ENCODE data around the gene DCDC2B. TPM values are rescaled to one million over a fixed set of nuclear protein-coding genes. Genes with fewer than 3 reads are reported as not detected.
A peak's percentile ranks its signal among the peaks of the same experiment; 100 is the strongest.

DCDC2B gene
- total and polyA plus RNA-seq, 10 of the 15 experiments (the other 5 are each of a cell fraction or from before 2014, with no cell fraction given), result 0.12 to 0.21 (median 0.15) TPM; not detected in 7

DNA sequence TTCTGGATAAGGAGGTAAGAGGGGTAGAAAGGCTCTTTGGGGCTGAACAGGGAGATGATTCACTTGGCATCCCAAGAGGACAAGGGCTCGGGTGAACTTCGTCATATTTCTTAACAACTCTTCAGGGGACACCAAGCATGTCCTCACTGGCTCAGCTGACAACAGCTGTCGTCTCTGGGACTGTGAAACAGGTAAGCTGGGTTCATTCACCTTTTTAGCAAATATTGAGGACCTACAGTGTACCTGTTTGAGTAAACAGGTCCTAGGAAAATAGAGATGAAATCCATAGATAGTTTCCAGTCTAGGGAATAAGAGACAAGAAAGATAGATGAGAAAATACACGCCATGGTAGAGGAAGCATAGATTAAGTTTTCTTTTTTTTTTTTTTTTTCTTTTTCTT is 15.4 kb downstream of the DCDC2B start:
- RAD21 ChIA-PET (ENCODE audit: unreplicated experiment), result interaction anchor here (1.1 to 1.4 kb wide), 3 partner anchors 72 to 170 kb away, joined by 5 to 7 read pairs (median 6); partner anchors contain the start of gene BSDC1
- peaks cover 12% of the 10 kb centered on the region for H3K4me1 ChIP-seq (ENCODE audit: control insufficient read depth, insufficient read depth, low read length)
- H3K9me3 ChIP-seq (replicated peaks; ENCODE audit: control insufficient read depth, insufficient read depth, low read length), result no peaks in the 10 kb centered on the region
- H3K27ac ChIP-seq (ENCODE audit: control insufficient read depth, insufficient read depth), result 0 out of 2 replicates have a peak overlapping the region, but pooled peaks have one; percentile 15
- H3K9ac ChIP-seq (ENCODE audit: control insufficient read depth, insufficient read depth, low read length), result no peak overlapping the region
- POLR2A ChIA-PET, result interaction anchor here (0.5 to 0.6 kb wide), 2 partner anchors 32 to 117 kb away, joined by 3 to 7 read pairs; partner anchors contain the start of gene KPNA6
- ATAC-seq, result no peak
- 78% methylated on average over 4 of the region's 4 CpGs for WGBS (ENCODE audit: insufficient coverage, insufficient replicate concordance, low lambda C conversion rate, missing lambda C conversion rate)
- in situ Hi-C loops (cut with MboI) (no loop called here), intact Hi-C loops (cut with micrococcal nuclease; ENCODE audit: unreplicated experiment) (no loop called here)
- peak overlapping the region; percentile 84 for H3K4me2 ChIP-seq (ENCODE audit: control insufficient read depth, insufficient read depth)
- no peak for TF ChIP-seq KAT2A (conservative IDR thresholded peaks at IDR 0.05; ENCODE audit: control insufficient read depth, low read depth, low read length)
- TF ChIP-seq KDM1A (IDR thresholded peaks at IDR 0.05; ENCODE audit: borderline replicate concordance), result no peak
- no peak for TF ChIP-seq NR2C1 (IDR thresholded peaks at IDR 0.05)
- no peak for TF ChIP-seq SPI1 (IDR thresholded peaks at IDR 0.05; ENCODE audit: borderline replicate concordance, insufficient read depth, low read depth, low read length)
- no peak for TF ChIP-seq IKZF1 (conservative IDR thresholded peaks at IDR 0.05)
- TF ChIP-seq NR2F1 (conservative IDR thresholded peaks at IDR 0.05), result no peak
- TF ChIP-seq BCL3 (IDR thresholded peaks at IDR 0.05; ENCODE audit: borderline replicate concordance, insufficient read depth, low read depth, low read length, poor library complexity, severe bottlenecking), result no peak
- TF ChIP-seq IKZF2 (IDR thresholded peaks at IDR 0.05), result no peak
- no peak for TF ChIP-seq YBX1 (IDR thresholded peaks at IDR 0.05)
- TF ChIP-seq, protein P1, sequence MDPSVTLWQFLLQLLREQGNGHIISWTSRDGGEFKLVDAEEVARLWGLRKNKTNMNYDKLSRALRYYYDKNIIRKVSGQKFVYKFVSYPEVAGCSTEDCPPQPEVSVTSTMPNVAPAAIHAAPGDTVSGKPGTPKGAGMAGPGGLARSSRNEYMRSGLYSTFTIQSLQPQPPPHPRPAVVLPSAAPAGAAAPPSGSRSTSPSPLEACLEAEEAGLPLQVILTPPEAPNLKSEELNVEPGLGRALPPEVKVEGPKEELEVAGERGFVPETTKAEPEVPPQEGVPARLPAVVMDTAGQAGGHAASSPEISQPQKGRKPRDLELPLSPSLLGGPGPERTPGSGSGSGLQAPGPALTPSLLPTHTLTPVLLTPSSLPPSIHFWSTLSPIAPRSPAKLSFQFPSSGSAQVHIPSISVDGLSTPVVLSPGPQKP (IDR thresholded peaks at IDR 0.05; ENCODE audit: low read depth, low read length), result no peak
- no peak for TF ChIP-seq MYC (IDR thresholded peaks at IDR 0.05; ENCODE audit: insufficient read depth, insufficient read length, insufficient replicate concordance, low read length, severe bottlenecking)
- TF ChIP-seq MTA3 (IDR thresholded peaks at IDR 0.05; ENCODE audit: borderline replicate concordance, low read length), result no peak
- no peak for TF ChIP-seq RFX5 (IDR thresholded peaks at IDR 0.05; ENCODE audit: low read depth, low read length)
- TF ChIP-seq PAX8 (IDR thresholded peaks at IDR 0.05), result no peak
- TF ChIP-seq ESRRA (IDR thresholded peaks at IDR 0.05; ENCODE audit: low read length), result no peak
- no peak for TF ChIP-seq CBX5 (IDR thresholded peaks at IDR 0.05; ENCODE audit: low read depth)
- no peak for DNase-seq (ENCODE audit: low read depth, low spot score)
- no peaks in the 10 kb centered on the region for H3K27me3 ChIP-seq (replicated peaks in 1 of 2; ENCODE audit: control insufficient read depth in 2 of 2, insufficient read depth in 2 of 2, low read length in 1 of 2)
- H3K4me3 ChIP-seq, result peak overlapping the region; percentile 89; the same call in 1 of the 2 replicates
- CTCF ChIA-PET, result interaction anchor here (1.2 to 6.0 kb wide), 4 partner anchors 9 to 92 kb away, joined by 4 to 46 read pairs (median 8); partner anchors contain the start of gene FAM167B
- H2AFZ ChIP-seq (ENCODE audit: control insufficient read depth, low read depth, low read length), result no peak overlapping the region
- no TSS peak for BruUV-seq (replicated peaks)
- H3K36me3 ChIP-seq (ENCODE audit: control insufficient read depth in 2 of 2, insufficient read depth in 2 of 2, low read length in 1 of 2), result peaks cover 13 to 22% of the 10 kb centered on the region in 2 experiments
- H4K20me1 ChIP-seq (ENCODE audit: control insufficient read depth, insufficient read depth), result no peaks in the 10 kb centered on the region
- SMC1A ChIA-PET (ENCODE audit: uncharacterized antibody, unreplicated experiment), result interaction anchor here (1.2 to 2.5 kb wide), 4 partner anchors 18 to 109 kb away, joined by 4 to 13 read pairs (median 6); no protein-coding TSS in a partner anchor
- no peak for FAIRE-seq
- H3K79me2 ChIP-seq (ENCODE audit: control insufficient read depth, insufficient read depth, low read length), result peaks cover 29% of the 10 kb centered on the region

Measured in GM12878 (cell line).